Bronchial epithelial cell (primary cell): ENCODE measurements around the gene CCDC88C. TPM values are rescaled to one million over a fixed set of nuclear protein-coding genes. Genes with fewer than 3 reads are reported as not detected.

Experiments
- DNase-seq: peaks from one replicate; pipeline ENCODE4 v3.0.0-alpha.2; 2010; ENCODE audit warnings: low read depth
- FAIRE-seq: peaks from 2 replicates; lab custom pipeline; 2011; peaks lifted over from hg19 to GRCh38; lab: Jason Lieb, UNC
- H3K27me3 ChIP-seq: 2 replicates; pipeline ENCODE4 v1.5.1; 2011; ENCODE audit warnings: low read length; ENCODE audit not compliant: control insufficient read depth, insufficient read depth
- H3K36me3 ChIP-seq: 2 replicates; pipeline ENCODE4 v1.5.1; 2011; ENCODE audit warnings: low read length; ENCODE audit not compliant: control insufficient read depth, insufficient read depth
- H3K4me3 ChIP-seq: 2 replicates; pipeline ENCODE4 v1.5.1; 2011; ENCODE audit warnings: mild to moderate bottlenecking, low read depth, low read length, control low read depth
- total RNA-seq: library from RNA; depleted of rRNA; stranded (reverse); fragments of >200 nt; gene quantifications from 2 replicates; pipeline ENCODE4 v1.2.1, GENCODE V29; 2014
- TF ChIP-seq, protein P1 (sequence below): IDR thresholded peaks from 2 replicates; pipeline ENCODE4 v1.5.1; 2011; ENCODE audit warnings: mild to moderate bottlenecking, moderate library complexity, low read length, control low read depth, inconsistent platforms; ENCODE audit not compliant: insufficient read depth, severe bottlenecking

Gene CCDC88C
- total RNA-seq, 1 donor from 2014 or later: 21.3 TPM

DNA sequence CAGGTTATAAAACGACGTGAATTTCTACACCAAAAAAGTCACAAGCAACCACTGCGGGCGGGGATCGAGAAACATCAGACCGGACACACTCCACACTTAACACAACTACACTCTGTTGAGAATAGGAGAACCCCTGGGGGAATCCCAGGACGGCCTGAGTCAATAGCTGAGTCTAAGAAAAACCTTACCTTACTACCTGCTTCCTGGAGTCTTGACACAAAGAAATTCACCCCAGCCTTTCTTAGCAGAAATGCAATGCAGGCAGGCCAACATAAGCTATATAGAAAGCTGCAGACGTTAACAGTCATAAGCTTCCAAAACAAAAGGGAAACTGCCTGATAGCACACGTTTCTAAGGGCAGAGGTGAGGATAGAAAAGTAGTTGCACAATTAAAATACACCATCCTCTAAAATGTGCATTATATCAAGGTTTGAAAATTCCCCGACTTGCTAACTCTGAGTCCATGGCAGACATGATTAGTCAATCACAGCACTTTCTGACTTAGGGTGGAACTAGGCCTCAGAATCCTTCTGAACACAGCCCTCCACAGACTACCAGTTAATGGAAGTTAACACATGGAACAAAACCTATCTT is 68.0 kb downstream of the CCDC88C start:
- TF ChIP-seq, protein P1, sequence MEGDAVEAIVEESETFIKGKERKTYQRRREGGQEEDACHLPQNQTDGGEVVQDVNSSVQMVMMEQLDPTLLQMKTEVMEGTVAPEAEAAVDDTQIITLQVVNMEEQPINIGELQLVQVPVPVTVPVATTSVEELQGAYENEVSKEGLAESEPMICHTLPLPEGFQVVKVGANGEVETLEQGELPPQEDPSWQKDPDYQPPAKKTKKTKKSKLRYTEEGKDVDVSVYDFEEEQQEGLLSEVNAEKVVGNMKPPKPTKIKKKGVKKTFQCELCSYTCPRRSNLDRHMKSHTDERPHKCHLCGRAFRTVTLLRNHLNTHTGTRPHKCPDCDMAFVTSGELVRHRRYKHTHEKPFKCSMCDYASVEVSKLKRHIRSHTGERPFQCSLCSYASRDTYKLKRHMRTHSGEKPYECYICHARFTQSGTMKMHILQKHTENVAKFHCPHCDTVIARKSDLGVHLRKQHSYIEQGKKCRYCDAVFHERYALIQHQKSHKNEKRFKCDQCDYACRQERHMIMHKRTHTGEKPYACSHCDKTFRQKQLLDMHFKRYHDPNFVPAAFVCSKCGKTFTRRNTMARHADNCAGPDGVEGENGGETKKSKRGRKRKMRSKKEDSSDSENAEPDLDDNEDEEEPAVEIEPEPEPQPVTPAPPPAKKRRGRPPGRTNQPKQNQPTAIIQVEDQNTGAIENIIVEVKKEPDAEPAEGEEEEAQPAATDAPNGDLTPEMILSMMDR: no peak
- DNase-seq (peak; percentile 52), FAIRE-seq (no peak)
- no peaks in the 10 kb centered on the region for H3K27me3 ChIP-seq
- H3K4me3 ChIP-seq: no peak overlapping the region
- H3K36me3 ChIP-seq: peaks cover 2% of the 10 kb centered on the region

- FAIRE-seq: no peak
- TF ChIP-seq, protein P1: no peak
Measured at GRCh38 chr14:91348845-91349465, 68.7 kb downstream of the CCDC88C start.

DNA sequence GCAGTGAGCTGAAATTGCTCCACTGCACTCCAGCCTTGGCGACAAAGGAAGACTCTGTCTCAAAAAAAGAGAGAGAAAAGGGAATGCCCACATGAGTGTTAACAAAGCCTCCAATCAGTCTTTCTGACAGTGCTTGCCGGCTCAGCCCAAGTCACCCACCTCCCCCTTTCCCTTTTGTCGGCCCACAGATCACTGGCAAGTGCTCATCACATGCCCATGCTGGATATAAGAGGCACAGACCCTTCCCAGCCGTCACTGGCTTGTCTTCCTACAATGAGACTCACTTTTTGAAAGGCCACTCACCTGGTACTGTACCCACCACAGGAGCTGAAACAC is 70.8 kb downstream of the CCDC88C start:
- FAIRE-seq (no peak), DNase-seq (no peak)
- H3K36me3 ChIP-seq: no peaks in the 10 kb centered on the region
- TF ChIP-seq, protein P1: no peak
- no peak overlapping the region for H3K4me3 ChIP-seq
- no peaks in the 10 kb centered on the region for H3K27me3 ChIP-seq

More at GRCh38 chr14:91348845-91349465, 68.7 kb downstream of the CCDC88C start:
- Histone ChIP-seq H3K4me3 (no peak overlapping the region), H3K27me3 (no peaks in the 10 kb centered on the region), H3K36me3 (peaks cover 2% of the 10 kb centered on the region)
- DNase-seq: no peak

DNA sequence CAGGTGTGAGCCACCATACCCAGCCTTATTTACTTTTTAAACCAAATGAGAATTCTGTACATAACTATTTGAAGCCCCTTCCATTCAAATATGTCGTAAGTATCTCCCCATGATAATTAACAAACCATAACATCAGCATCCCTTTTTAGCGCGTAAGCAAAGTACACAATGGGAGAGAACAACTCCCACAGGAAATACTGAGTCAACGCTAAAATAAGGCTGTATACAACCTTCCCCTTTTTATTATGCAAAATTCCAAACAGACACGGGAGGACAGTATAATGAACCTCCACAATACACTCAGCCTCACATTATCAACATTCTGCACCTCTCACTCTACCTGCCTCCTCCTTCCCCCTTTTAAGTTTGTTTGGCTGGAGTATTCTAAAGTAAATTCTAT is 73.5 kb downstream of the CCDC88C start:
- DNase-seq (no peak), FAIRE-seq (no peak)
- no peaks in the 10 kb centered on the region for H3K27me3 ChIP-seq
- H3K36me3 ChIP-seq: peaks cover 1% of the 10 kb centered on the region
- TF ChIP-seq, protein P1: no peak
- no peak overlapping the region for H3K4me3 ChIP-seq

DNA sequence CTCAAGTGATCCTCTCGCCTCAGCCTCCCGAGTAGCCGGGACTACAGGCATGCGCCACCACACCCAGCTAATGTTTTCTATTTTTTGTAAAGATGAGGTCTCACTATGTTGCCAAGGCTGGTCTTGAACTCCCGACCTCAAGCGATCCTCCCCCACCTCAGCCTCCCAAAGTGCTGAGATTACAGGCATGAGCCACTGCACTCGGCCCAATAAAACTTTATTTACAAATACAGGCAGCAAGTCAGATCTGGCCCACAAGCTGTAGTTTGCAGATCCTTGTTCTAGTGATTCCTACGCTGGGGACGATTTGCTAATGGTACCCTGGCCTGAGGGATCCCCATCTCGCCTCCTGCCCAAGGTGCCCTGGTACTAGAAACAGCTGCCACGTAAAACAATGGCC is 74.6 kb downstream of the CCDC88C start:
- FAIRE-seq: no peak

More for the DNA sequence above, 74.6 kb downstream of the CCDC88C start:
- Histone ChIP-seq H3K27me3 (no peaks in the 10 kb centered on the region), H3K4me3 (no peak overlapping the region), H3K36me3 (peaks cover 8% of the 10 kb centered on the region)
- DNase-seq: no peak
- TF ChIP-seq, protein P1: no peak
